Fibroblast of the aortic adventitia (primary cell): ENCODE measurements around the gene RANBP17. TPM values are rescaled to one million over a fixed set of nuclear protein-coding genes. Genes with fewer than 3 reads are reported as not detected.

Experiments
- DNase-seq: peaks from one replicate; pipeline ENCODE4 v3.0.0-alpha.2; 2010; ENCODE audit warnings: low read depth
- H3K4me3 ChIP-seq: 2 replicates; pipeline ENCODE4 v1.5.1; 2011; ENCODE audit warnings: low read depth, mild to moderate bottlenecking, control low read depth, low read length, moderate library complexity
- total RNA-seq: library from RNA; depleted of rRNA; stranded (reverse); fragments of >200 nt; gene quantifications from 2 replicates; pipeline ENCODE4 v1.2.3, GENCODE V29; 2012; ENCODE audit warnings: low replicate concordance
- TF ChIP-seq, protein P1 (sequence below): IDR thresholded peaks from 2 replicates; pipeline ENCODE4 v1.5.1; 2011; ENCODE audit warnings: mild to moderate bottlenecking, low read length, control low read depth, inconsistent platforms; ENCODE audit not compliant: insufficient read depth

The RANBP17 gene
- total RNA-seq, 1 donor = 10.6 TPM

DNA sequence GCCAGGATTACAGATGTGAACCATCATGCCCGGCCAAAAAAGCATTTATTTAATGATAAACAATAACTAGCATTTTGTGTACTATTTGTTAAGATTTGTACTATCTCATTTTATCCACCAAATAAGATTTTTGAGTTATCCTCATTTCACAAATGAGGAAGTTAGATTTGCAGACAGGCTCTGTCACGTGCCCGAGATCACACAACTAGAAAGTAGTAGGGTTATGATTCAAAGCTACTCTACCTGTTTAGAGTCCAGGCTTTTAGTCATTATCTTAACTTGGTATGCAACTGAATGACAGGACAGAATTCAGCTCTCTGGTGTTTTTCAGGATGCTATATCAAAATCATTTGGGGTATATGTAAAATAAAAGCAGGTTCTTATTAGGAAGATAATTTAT, 20.5 kb downstream of the RANBP17 start:
- H3K4me3 ChIP-seq = no peak overlapping the region
- DNase-seq = no peak
- TF ChIP-seq, protein P1, sequence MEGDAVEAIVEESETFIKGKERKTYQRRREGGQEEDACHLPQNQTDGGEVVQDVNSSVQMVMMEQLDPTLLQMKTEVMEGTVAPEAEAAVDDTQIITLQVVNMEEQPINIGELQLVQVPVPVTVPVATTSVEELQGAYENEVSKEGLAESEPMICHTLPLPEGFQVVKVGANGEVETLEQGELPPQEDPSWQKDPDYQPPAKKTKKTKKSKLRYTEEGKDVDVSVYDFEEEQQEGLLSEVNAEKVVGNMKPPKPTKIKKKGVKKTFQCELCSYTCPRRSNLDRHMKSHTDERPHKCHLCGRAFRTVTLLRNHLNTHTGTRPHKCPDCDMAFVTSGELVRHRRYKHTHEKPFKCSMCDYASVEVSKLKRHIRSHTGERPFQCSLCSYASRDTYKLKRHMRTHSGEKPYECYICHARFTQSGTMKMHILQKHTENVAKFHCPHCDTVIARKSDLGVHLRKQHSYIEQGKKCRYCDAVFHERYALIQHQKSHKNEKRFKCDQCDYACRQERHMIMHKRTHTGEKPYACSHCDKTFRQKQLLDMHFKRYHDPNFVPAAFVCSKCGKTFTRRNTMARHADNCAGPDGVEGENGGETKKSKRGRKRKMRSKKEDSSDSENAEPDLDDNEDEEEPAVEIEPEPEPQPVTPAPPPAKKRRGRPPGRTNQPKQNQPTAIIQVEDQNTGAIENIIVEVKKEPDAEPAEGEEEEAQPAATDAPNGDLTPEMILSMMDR = no peak

DNA sequence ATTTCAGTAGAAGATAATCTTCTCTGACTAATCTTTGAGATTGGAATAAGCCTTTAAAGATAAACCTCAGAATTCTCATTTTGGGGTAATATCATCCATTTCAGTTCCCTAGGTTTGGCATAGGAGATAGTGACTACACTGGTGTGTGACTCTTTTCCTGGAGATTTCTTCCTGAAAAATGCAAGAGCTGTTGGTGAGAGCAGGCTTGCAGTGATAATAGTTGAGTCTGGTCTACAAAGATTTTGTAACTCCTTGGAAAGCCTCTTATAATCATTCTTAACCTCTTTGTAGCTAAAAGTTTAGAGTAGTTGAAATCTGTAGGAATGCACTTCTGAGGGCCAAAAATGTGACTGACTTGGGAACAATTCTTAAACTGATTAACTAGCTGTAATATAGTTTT, 23.4 kb downstream of the RANBP17 start:
- DNase-seq = peak; percentile 58
- TF ChIP-seq, protein P1 = no peak

GRCh38 chr5:170885809-170886208, 24.0 kb downstream of the RANBP17 start:
- no peak for DNase-seq
- TF ChIP-seq, protein P1 = no peak
- no peak overlapping the region for H3K4me3 ChIP-seq

More for the DNA sequence above, 23.4 kb downstream of the RANBP17 start:
- H3K4me3 ChIP-seq = no peak overlapping the region

DNA sequence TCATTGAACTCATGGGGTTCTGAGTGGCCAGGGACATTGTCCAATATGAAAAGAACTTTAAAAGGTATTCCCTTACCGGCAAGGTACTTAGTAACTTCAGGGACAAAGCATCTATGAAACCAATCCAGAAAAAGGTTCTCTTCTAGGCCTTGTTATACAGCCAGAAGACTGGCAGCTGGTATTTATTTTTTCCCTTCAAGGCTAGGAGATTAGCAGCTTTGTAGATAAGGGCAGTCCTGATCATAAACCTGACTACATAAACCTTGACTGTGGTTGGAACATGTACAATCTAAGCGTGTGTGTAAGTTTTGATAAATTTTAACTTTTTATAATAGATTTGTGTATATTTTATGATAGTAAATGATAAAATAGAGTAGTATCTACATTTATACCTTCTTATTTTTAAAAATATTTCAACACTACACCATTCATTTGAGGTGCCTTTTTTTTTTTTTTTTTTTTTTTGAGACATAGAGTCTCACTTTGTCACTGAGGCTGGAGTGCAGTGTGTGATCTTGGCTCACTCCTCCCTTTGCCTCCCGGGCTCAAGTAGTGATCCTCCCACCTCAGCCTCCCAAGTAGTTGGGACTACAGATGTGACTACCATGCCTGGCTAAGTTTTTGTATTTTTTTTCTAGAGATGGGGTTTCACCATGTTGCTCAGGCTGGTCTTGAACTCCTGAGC, 24.5 kb downstream of the RANBP17 start:
- no peak for DNase-seq
- TF ChIP-seq, protein P1 = no peak
- H3K4me3 ChIP-seq = no peak overlapping the region

- H3K4me3 ChIP-seq = no peak overlapping the region
- TF ChIP-seq, protein P1 = no peak
- DNase-seq = peak; percentile 14
These were observed 30.4 kb downstream of the RANBP17 start for GRCh38 chr5:170892196-170892595.

DNA sequence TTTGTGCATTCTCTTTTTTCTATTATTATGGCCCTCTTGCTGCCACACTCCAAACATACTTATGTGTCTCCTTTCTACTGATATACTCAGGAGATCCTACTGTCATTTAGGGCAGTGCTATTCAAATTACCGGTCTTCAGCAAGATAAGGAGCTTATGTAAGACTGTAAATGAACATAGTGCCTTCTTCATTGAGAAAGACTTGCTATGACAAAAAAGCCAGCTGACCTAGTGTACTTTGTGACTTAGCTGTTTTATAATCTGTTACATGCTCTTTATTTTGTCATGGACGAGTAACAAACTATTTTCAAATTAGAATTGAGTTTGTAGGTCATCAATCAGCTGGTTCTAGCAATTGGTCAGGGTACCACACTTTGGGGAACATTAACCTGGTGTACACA, 32.8 kb downstream of the RANBP17 start:
- DNase-seq = no peak

More for the DNA sequence above, 32.8 kb downstream of the RANBP17 start:
- TF ChIP-seq, protein P1 = no peak
- no peak overlapping the region for H3K4me3 ChIP-seq
